Right renal cortex interstitium (tissue), 3 donors: Measurements from ENCODE around the gene OTOS. TPM values are rescaled to one million over a fixed set of nuclear protein-coding genes. Genes with fewer than 3 reads are reported as not detected.

Experiments
- DNase-seq, 3 donors: peaks; one replicate each; pipeline ENCODE4 v3.0.0-alpha.2; 2013; ENCODE audit warnings: low read depth in 3 of 3, low spot score in 2 of 3
- polyA plus RNA-seq, 3 donors: library from polyadenylated mRNA; unstranded; fragments of 120-200 nt; gene quantifications; one replicate each; pipeline ENCODE4 v1.2.1, GENCODE V29; 2013; ENCODE audit not compliant: insufficient read length in 3 of 3

The OTOS gene
- polyA plus RNA-seq = under 1 TPM in 1 of 3 donors, not detected in 2; 0.33 TPM

GRCh38 chr2:240140511-240140910, at the start of gene OTOS:
Gene OTOS (minus strand): TSS chr2:240140658. CDS start chr2:240140326, 332 bp downstream.
- DNase-seq = no peak

GRCh38 chr2:240189686-240190085, 49.2 kb upstream of the OTOS start:
- DNase-seq = no peak

- DNase-seq = no peak
Measured at GRCh38 chr2:240187989-240188590, 47.6 kb upstream of the OTOS start.

DNA sequence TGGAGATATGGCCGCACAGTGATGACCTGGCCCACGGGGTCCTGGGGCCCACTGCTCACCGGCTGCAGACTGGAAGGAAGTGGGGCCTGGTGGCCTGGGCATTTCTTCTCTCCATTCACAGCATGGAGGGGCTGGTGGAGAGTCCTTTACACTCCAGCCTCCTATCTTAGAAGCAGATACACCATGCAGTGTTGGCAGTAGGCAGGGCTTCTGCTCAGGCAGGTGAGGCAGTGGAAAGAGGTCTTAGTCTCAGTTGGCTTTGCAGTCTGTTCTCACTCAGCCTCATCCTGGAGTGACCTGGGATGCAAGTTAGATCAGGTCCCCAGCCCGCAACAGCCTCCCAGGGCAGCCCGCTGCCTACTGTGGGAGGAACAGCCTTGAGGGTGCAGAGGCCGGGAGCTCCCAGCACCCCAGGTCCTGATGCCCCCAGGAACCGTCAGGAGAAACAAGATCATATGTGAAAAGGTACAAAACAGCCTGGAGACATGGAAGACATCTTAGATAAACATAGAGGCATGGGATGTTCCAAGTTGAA, 45.8 kb upstream of the OTOS start:
- no peak for DNase-seq

DNA sequence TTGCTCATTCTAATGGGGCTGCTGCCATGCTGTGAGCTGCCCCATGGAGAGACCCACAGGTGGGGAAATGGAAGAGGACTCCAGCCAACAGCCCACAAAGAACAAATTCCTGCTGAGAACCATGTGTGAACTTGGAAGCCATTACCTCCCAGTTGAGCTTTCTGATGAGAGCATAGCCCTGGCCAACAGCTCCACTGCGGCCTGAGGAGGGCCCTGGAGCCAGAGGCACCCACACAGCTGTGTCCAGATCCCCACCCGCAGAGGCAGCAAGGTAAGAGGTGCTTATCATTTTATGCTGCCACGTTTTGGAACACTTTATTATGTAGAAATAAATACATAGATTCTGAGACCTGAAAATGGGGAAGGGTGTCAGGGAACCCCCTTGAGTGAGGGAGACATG, 44.2 kb upstream of the OTOS start:
- no peak for DNase-seq

- DNase-seq = no peak
Measured at GRCh38 chr2:240183875-240184590, 43.6 kb upstream of the OTOS start.

DNA sequence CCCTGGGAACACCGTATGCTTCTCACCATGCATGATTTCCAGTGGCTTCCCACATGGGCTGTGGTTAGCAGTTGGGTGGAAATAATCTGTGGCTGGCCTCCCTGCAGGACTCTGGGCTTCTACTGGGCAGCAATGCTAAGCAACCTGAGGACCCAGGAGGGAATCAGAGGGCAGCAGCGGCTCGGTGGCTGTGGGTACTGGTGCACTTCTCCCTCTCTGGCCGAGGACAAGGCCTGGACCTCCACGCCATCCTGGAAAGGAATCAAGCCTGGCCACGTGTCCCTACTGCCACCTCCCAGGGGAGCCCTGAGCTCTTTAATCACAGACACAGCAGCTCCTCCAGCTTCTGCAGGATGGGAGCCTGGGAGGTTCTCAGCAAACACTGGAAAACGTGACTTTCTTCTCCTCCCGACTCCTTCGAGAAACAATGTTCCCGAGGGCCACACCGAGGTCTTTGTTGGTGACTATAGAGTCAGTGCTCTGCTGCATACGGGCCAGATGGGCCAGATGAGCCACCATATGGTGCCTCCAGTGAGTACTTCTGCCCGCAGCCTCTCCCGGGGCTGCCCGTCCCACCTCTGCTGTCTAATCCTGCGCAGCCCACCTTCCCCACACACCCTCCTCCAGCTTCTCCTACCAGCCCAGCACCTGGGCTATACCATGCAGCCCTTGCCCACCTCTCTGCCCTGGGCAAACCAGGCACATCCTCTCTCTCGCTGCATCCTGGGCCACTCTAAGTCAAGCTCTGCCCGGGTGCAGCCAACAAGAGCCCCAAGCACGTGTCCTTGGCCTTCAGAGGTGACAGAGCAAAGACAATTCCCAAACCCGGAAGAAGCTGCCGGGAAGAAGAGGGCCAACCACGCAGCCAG, 42.8 kb upstream of the OTOS start:
- DNase-seq = no peak

- no peak for DNase-seq
Measured at GRCh38 chr2:240182476-240182875, 42.0 kb upstream of the OTOS start.

DNA sequence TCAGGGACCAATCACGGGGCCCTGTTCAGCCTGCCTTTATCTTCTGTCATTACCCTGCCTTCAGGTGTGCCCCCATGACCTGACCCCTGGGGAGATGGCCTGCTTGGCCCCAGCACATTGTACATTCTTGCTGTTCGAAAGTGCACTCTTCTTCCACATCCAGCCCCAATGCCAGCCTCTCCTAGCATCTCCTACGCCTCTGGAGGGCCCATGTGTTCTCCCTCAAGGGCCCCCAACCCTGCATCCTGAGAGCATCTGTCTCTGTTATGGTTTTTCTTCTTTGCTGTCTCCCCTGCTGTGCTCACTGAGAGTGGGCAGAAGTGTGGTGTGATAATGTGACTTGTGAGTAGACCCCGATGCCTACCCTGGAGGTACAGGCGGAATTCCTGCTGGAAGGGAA, 41.5 kb upstream of the OTOS start:
- no peak for DNase-seq

- no peak for DNase-seq
Measured at GRCh38 chr2:240179941-240180666, 39.6 kb upstream of the OTOS start.

DNA sequence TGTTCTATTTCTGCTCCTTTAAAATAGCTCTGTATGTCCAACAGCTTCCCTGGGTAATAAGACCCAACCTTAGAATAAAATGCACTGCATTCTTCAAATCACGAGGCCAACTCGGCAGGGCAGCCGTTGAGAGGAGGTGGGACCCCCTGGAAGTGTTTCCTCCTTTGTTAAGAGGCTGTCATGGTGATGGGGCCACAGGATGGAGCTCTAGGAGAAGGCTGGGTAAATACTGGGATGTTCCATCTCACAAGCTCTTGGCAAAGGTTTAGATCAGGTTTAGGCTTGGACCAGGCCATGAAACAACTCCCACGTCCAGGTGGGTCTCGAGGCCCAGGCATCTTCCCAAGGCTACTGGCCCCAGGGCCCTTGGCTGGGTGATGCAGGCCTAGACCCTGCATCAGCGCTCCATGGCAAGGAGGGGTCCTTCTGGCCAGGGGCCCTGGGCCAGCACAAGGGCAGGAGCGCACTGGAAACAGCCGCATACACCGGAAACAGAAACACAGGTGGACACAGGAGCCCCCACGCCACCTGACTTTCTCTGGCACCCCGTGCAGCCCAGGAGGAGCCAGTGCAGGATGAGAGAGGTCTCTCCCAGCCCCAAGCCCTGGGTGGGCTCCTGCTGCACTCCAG, 38.8 kb upstream of the OTOS start:
- DNase-seq = no peak

DNA sequence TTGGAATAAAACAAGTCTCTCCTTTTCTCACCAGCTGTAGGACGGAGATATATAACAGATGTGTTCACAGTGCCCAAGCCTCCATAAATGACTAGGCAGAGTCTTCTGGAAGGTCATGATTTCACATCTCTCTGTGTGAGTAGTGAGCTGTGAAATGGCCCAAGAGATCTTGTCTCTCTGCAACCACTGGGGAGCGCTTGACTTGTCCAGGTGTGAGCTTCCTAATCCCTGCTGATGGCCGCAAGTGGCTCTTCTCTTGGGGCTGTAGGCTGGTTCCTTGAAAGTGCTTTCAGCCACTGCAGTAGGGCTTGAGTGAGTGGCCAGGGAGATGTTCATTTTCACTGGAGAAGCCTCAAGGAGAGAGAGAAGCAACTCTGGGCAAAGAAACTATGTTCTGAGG, 38.1 kb upstream of the OTOS start:
- DNase-seq = no peak

DNA sequence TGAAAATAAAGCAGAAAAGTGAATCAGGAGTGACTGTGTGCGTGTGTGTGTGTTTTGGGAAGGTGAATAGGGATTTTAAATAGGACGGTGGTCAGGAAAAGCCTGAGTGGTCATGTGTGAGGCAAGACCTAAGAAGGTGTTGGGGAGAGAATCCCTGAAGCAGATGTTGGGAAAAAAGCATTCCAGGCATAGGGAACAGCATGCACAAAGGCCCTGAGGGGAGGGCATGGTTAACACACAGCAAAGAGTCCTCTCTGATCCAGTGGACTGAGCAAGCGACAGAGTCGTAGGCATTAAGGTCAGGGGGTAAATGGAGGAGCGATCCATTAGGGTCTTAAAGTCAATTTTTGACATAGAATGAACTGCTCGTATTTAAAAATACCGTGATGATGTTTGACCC, 34.0 kb upstream of the OTOS start:
- no peak for DNase-seq

GRCh38 chr2:240172071-240172895, 31.8 kb upstream of the OTOS start:
- no peak for DNase-seq

DNA sequence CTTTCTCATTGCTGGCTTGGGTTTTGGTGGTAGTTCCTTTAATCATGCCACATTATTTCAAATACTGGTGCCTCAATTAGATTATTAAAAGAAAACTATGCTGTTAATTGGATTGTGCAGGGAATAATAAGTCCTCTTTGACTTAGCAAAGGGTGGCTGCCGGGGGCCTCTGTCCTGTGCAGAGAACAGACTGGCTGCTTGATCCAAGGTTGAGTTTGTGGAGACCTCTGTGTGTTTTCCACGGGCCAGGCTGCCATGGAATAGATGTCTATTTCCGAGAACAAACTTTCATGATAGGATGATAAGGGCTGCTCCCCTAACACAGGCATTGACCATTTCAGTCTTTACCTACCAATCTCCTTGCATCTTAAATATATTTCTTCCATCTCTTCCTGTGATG, 30.4 kb upstream of the OTOS start:
- no peak for DNase-seq

GRCh38 chr2:240170354-240170735, 29.9 kb upstream of the OTOS start:
- no peak for DNase-seq

- no peak for DNase-seq
Measured at GRCh38 chr2:240169486-240170353, 29.3 kb upstream of the OTOS start.
